Upper lobe of right lung (tissue), 1 donor: ENCODE data around the gene NPHP4. TPM values are rescaled to one million over a fixed set of nuclear protein-coding genes. Genes with fewer than 3 reads are reported as not detected.

Source experiments
- ATAC-seq: fragments of 200-7000 bp; cut with Tn5 transposase; one replicate; pipeline ENCODE4 v1.9.1; 2020; ENCODE audit warnings: mild to moderate bottlenecking, moderate library complexity
- DNase-seq: peaks from one replicate; pipeline ENCODE4 v3.0.0-alpha.2; 2020
- H3K27ac ChIP-seq: fragments of 200-600 bp; one replicate; pipeline ENCODE4 v1.8.0; 2022
- H3K27me3 ChIP-seq: fragments of 200-600 bp; one replicate; pipeline ENCODE4 v1.8.0; 2022; ENCODE audit warnings: mild to moderate bottlenecking
- H3K36me3 ChIP-seq: fragments of 200-600 bp; one replicate; pipeline ENCODE4 v1.8.0; 2022
- H3K4me1 ChIP-seq: fragments of 200-600 bp; one replicate; pipeline ENCODE4 v1.8.0; 2022
- H3K4me3 ChIP-seq: fragments of 200-600 bp; one replicate; pipeline ENCODE4 v1.8.0; 2022; ENCODE audit warnings: mild to moderate bottlenecking
- H3K9me3 ChIP-seq: fragments of 200-600 bp; one replicate; pipeline ENCODE4 v1.8.0; 2022
- intact Hi-C: fragments of 100-400 bp; cut with DNase I; formaldehyde crosslinking; loops from one replicate; pipeline ENCODE4 v1.11.0; 2022
- total RNA-seq: library from RNA; stranded (reverse); fragmentation: NEBNext Ultra II Directional; extraction: Animal tissue kit (Norgen Biotek cat#: 25700); gene quantifications from one replicate; pipeline ENCODE4 v1.2.1, GENCODE V29; 2021
- TF ChIP-seq, protein P1 (sequence below): fragments of 200-600 bp; IDR thresholded peaks from one replicate; pipeline ENCODE4 v1.8.0; 2022; ENCODE audit warnings: antibody characterized with exemption
- donor health status: DM: no; HTN: yes; CAD: no; lungs with severe emphysema.

Gene NPHP4
- total RNA-seq, 1 donor from 2014 or later: 14.6 TPM

GRCh38 chr1:5877001-5877400 lies 115.2 kb downstream of the NPHP4 start:
- H3K27me3 ChIP-seq: no peaks in the 10 kb centered on the region
- H3K4me3 ChIP-seq: no peak overlapping the region
- H3K4me1 ChIP-seq: no peaks in the 10 kb centered on the region
- intact Hi-C loops: no loop called here
- peaks cover 33% of the 10 kb centered on the region for H3K36me3 ChIP-seq
- ATAC-seq: no peak
- TF ChIP-seq, protein P1, sequence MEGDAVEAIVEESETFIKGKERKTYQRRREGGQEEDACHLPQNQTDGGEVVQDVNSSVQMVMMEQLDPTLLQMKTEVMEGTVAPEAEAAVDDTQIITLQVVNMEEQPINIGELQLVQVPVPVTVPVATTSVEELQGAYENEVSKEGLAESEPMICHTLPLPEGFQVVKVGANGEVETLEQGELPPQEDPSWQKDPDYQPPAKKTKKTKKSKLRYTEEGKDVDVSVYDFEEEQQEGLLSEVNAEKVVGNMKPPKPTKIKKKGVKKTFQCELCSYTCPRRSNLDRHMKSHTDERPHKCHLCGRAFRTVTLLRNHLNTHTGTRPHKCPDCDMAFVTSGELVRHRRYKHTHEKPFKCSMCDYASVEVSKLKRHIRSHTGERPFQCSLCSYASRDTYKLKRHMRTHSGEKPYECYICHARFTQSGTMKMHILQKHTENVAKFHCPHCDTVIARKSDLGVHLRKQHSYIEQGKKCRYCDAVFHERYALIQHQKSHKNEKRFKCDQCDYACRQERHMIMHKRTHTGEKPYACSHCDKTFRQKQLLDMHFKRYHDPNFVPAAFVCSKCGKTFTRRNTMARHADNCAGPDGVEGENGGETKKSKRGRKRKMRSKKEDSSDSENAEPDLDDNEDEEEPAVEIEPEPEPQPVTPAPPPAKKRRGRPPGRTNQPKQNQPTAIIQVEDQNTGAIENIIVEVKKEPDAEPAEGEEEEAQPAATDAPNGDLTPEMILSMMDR: no peak
- no peak overlapping the region for H3K27ac ChIP-seq
- H3K9me3 ChIP-seq: no peaks in the 10 kb centered on the region
- DNase-seq: no peak

DNA sequence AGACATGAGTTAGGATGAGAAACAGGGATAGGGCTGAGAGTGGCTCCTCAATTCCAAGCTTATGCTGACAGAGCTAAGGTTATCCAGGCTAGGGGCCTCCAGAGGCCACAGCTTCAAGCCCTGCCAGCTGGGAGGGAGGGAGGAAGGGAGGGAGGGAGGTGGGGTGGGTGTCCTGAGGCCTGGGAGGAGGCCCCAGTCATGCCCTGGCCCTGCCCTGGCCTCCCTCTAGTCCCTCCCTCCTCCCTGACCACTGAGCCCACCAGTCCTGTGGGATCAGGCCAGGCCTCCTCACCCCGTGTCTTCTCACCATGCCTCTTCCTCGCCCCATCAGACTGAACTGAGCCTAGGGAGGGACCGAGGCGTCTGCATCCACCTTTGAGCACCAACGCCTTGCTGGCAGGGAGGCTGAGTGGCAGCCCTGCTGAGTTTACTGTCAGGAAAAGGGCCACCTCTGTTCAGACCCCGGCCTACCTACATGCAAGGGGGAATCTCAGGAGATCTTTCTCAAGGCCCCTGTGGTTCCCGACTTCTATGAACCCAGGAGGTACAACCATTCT lies 116.1 kb downstream of the NPHP4 start:
- intact Hi-C loops: no loop called here
- TF ChIP-seq, protein P1: no peak

DNA sequence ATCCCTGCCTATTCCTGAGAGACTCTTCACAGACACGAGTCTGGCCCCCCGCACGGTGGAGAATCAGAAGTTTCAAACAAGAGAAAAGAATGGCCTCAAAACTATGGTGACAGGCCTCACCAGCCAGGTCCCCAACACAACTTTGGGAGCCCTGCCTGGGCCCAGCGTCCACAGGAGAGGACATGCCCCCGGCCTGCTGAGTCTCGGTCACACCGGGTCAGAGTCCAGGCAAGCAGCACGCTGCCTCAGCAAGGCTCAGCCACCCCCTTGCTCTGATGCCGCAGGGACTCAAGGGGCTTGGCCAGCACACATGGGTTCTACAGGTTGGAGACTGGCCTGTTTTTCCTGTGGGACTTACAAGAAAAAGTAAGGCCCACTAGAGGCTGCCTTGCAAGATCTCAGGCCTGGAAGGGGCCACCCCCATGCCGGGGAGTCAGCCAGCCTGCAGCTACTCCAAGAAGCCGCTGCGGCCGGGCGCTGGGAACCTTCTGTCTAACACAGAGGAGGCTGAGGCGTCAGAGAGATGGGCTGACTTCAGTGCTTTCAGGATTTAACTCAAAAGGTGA lies 116.8 kb downstream of the NPHP4 start:
- H3K4me3 ChIP-seq: no peak overlapping the region
- TF ChIP-seq, protein P1: no peak
- H3K4me1 ChIP-seq: no peaks in the 10 kb centered on the region
- H3K36me3 ChIP-seq: peaks cover 37% of the 10 kb centered on the region
- DNase-seq (no peak), ATAC-seq (no peak)
- no peak overlapping the region for H3K27ac ChIP-seq
- intact Hi-C loops: no loop called here
- H3K9me3 ChIP-seq: no peaks in the 10 kb centered on the region
- H3K27me3 ChIP-seq: no peaks in the 10 kb centered on the region

More for the DNA sequence above, 116.1 kb downstream of the NPHP4 start:
- H3K27ac ChIP-seq: no peak overlapping the region
- no peaks in the 10 kb centered on the region for H3K4me1 ChIP-seq
- peaks cover 37% of the 10 kb centered on the region for H3K36me3 ChIP-seq
- no peaks in the 10 kb centered on the region for H3K27me3 ChIP-seq
- ATAC-seq (no peak), DNase-seq (no peak)
- H3K9me3 ChIP-seq: no peaks in the 10 kb centered on the region
- no peak overlapping the region for H3K4me3 ChIP-seq

- no peak for DNase-seq
- TF ChIP-seq, protein P1: no peak
- Histone ChIP-seq H3K4me1 (no peaks in the 10 kb centered on the region), H3K27ac (no peak overlapping the region), H3K36me3 (peaks cover 37% of the 10 kb centered on the region), H3K9me3 (no peaks in the 10 kb centered on the region), H3K27me3 (no peaks in the 10 kb centered on the region), H3K4me3 (no peak overlapping the region)
- intact Hi-C loops: no loop called here
- ATAC-seq: no peak
These were observed 117.7 kb downstream of the NPHP4 start for GRCh38 chr1:5874416-5875110.

GRCh38 chr1:5873556-5873955 lies 118.7 kb downstream of the NPHP4 start:
- TF ChIP-seq, protein P1: no peak
- Histone ChIP-seq H3K27me3 (no peaks in the 10 kb centered on the region), H3K36me3 (peaks cover 28% of the 10 kb centered on the region), H3K27ac (no peak overlapping the region), H3K9me3 (no peaks in the 10 kb centered on the region), H3K4me3 (no peak overlapping the region), H3K4me1 (no peaks in the 10 kb centered on the region)
- ATAC-seq (no peak), DNase-seq (no peak)
- intact Hi-C loops: no loop called here
